Measurements from ENCODE around the gene ANK2. TPM values are rescaled to one million over a fixed set of nuclear protein-coding genes. Genes with fewer than 3 reads are reported as not detected.

Gene ANK2
- total RNA-seq, 1 experiment from 2014 or later: 5.5 TPM

DNA sequence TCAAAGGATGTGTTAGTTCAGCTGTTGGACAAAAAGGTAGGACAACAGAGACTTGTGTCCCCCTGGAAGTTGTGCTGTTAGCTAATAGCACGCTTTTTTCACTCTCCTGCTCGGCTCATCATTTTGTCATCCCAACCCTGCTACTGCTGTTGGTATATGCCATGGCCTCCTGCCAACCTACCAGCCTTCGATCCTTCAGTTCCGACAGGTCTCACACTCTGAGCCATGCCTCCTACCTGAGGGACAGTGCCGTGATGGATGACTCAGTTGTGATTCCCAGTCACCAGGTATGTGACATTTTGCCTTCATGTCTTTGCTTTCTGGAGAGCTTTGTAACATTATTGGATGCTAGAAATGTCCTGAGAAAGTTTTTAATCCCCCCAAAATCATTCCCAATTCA lies 268.1 kb downstream of the ANK2 start:
- Histone ChIP-seq H3K4me1 (ENCODE audit: control insufficient read depth, insufficient read depth, low read length) (no peaks in the 10 kb centered on the region), H3K4me3 (ENCODE audit: low read depth in 2 of 2, low read length in 2 of 2) (no peak overlapping the region), H3K27me3 (ENCODE audit: control insufficient read depth, insufficient read depth, low read length) (no peaks in the 10 kb centered on the region), H3K27ac (ENCODE audit: low read length) (no peak overlapping the region), H3K9me3 (ENCODE audit: control insufficient read depth, insufficient read depth, low read depth, low read length) (no peaks in the 10 kb centered on the region), H3K36me3 (ENCODE audit: control insufficient read depth, insufficient read depth, low read length) (no peaks in the 10 kb centered on the region)
- DNase-seq (ENCODE audit: low read depth, low spot score): no peak
- intact Hi-C loops (cut with micrococcal nuclease; ENCODE audit: unreplicated experiment) (no loop called here), in situ Hi-C loops (cut with HindIII; ENCODE audit: low pct_unique_long_range_greater_than_20kb, low sequenced_read_pairs) (no loop called here)
- no peak for ATAC-seq
- TF ChIP-seq, protein P1, sequence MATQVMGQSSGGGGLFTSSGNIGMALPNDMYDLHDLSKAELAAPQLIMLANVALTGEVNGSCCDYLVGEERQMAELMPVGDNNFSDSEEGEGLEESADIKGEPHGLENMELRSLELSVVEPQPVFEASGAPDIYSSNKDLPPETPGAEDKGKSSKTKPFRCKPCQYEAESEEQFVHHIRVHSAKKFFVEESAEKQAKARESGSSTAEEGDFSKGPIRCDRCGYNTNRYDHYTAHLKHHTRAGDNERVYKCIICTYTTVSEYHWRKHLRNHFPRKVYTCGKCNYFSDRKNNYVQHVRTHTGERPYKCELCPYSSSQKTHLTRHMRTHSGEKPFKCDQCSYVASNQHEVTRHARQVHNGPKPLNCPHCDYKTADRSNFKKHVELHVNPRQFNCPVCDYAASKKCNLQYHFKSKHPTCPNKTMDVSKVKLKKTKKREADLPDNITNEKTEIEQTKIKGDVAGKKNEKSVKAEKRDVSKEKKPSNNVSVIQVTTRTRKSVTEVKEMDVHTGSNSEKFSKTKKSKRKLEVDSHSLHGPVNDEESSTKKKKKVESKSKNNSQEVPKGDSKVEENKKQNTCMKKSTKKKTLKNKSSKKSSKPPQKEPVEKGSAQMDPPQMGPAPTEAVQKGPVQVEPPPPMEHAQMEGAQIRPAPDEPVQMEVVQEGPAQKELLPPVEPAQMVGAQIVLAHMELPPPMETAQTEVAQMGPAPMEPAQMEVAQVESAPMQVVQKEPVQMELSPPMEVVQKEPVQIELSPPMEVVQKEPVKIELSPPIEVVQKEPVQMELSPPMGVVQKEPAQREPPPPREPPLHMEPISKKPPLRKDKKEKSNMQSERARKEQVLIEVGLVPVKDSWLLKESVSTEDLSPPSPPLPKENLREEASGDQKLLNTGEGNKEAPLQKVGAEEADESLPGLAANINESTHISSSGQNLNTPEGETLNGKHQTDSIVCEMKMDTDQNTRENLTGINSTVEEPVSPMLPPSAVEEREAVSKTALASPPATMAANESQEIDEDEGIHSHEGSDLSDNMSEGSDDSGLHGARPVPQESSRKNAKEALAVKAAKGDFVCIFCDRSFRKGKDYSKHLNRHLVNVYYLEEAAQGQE (IDR thresholded peaks at IDR 0.05; ENCODE audit: insufficient read depth in 1 of 2, low read depth in 2 of 2, low read length in 1 of 2): no peak
- TF ChIP-seq, protein P2, sequence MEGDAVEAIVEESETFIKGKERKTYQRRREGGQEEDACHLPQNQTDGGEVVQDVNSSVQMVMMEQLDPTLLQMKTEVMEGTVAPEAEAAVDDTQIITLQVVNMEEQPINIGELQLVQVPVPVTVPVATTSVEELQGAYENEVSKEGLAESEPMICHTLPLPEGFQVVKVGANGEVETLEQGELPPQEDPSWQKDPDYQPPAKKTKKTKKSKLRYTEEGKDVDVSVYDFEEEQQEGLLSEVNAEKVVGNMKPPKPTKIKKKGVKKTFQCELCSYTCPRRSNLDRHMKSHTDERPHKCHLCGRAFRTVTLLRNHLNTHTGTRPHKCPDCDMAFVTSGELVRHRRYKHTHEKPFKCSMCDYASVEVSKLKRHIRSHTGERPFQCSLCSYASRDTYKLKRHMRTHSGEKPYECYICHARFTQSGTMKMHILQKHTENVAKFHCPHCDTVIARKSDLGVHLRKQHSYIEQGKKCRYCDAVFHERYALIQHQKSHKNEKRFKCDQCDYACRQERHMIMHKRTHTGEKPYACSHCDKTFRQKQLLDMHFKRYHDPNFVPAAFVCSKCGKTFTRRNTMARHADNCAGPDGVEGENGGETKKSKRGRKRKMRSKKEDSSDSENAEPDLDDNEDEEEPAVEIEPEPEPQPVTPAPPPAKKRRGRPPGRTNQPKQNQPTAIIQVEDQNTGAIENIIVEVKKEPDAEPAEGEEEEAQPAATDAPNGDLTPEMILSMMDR (IDR thresholded peaks at IDR 0.05): no peak
- TF ChIP-seq TCF7L2 (IDR thresholded peaks at IDR 0.05; ENCODE audit: low read depth, low read length) (no peak), POLR2AphosphoS5 (IDR thresholded peaks at IDR 0.05; ENCODE audit: low read depth, low read length) (no peak), SIN3A (IDR thresholded peaks at IDR 0.05; ENCODE audit: borderline replicate concordance, insufficient read depth, low read depth, low read length) (no peak)
- POLR2A ChIA-PET: no interaction called here
- no TSS peak for BruUV-seq (replicated peaks)
- CTCF ChIA-PET: no interaction called here

DNA sequence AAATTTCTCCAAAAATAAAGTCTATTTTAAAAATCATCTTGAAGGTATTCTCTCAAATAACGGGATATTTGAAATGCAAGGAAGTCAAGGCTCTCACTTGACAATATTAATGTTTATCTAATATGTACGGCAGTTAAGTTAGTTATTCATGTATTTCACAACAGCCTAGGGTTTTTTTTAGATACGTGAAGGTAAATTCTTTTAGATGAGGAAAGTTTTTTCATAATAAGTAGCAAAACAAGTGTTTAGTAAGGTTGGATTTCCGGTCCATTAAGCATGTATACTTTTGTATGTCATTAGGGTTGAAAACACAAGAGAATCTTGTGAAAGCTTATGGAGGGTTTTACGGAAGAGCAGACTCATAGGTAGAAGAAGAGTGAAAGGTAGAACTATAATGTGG lies 273.3 kb downstream of the ANK2 start:
- no peaks in the 10 kb centered on the region for H3K36me3 ChIP-seq (ENCODE audit: control insufficient read depth, insufficient read depth, low read length)
- DNase-seq (ENCODE audit: low read depth, low spot score): no peak
- intact Hi-C loops (cut with micrococcal nuclease; ENCODE audit: unreplicated experiment) (no loop called here), in situ Hi-C loops (cut with HindIII; ENCODE audit: low pct_unique_long_range_greater_than_20kb, low sequenced_read_pairs) (no loop called here)
- CTCF ChIA-PET: no interaction called here
- no peak overlapping the region for H3K4me3 ChIP-seq (ENCODE audit: low read depth in 2 of 2, low read length in 2 of 2)
- no peaks in the 10 kb centered on the region for H3K27me3 ChIP-seq (ENCODE audit: control insufficient read depth, insufficient read depth, low read length)
- no peak overlapping the region for H3K27ac ChIP-seq (ENCODE audit: low read length)
- H3K9me3 ChIP-seq (ENCODE audit: control insufficient read depth, insufficient read depth, low read depth, low read length): no peaks in the 10 kb centered on the region
- no peaks in the 10 kb centered on the region for H3K4me1 ChIP-seq (ENCODE audit: control insufficient read depth, insufficient read depth, low read length)
- no peak for ATAC-seq
- POLR2A ChIA-PET: no interaction called here
- no TSS peak for BruUV-seq (replicated peaks)
- no peak for TF ChIP-seq POLR2AphosphoS5 (IDR thresholded peaks at IDR 0.05; ENCODE audit: low read depth, low read length)

DNA sequence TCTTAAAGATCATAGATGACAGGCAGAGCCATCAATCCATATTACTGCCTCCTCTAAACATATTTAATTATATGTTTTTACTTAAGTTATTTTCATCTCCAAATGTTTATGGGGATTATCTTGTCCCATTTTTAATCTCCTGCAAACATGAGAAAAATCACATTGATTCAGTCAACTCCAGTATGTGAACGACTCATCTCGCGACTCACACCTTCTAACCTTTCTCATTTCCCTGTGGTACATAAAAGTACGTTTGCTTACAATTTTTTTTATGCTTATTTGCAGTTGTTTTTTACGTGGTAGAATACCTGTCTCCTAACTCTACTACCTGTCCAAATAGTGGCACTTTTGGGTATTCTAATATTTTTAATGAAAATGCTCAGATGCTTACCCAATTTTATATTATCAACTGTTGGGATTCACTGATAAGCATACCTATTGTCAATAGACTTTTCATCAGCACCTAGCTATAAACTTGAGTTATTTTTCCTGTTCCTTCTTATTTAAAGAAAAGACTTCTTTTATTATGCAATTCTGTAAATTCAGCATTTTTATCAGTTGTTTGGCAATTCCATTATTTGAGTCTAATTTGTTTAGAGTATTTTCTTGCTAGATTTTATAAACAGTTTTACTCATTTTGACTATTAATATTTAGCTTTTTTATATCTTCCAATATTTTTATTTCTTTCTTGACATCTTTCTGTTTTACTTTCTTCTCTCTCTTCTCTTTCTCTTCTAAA lies 276.6 kb downstream of the ANK2 start:
- CTCF ChIA-PET: no interaction called here
- intact Hi-C loops (cut with micrococcal nuclease; ENCODE audit: unreplicated experiment) (no loop called here), in situ Hi-C loops (cut with HindIII; ENCODE audit: low pct_unique_long_range_greater_than_20kb, low sequenced_read_pairs) (no loop called here)
- DNase-seq (ENCODE audit: low read depth, low spot score) (no peak), ATAC-seq (no peak)
- Histone ChIP-seq H3K27ac (ENCODE audit: low read length) (no peak overlapping the region), H3K9me3 (ENCODE audit: control insufficient read depth, insufficient read depth, low read depth, low read length) (no peaks in the 10 kb centered on the region), H3K4me1 (ENCODE audit: control insufficient read depth, insufficient read depth, low read length) (no peaks in the 10 kb centered on the region), H3K4me3 (ENCODE audit: low read depth in 2 of 2, low read length in 2 of 2) (no peak overlapping the region), H3K36me3 (ENCODE audit: control insufficient read depth, insufficient read depth, low read length) (no peaks in the 10 kb centered on the region), H3K27me3 (ENCODE audit: control insufficient read depth, insufficient read depth, low read length) (no peaks in the 10 kb centered on the region)
- TF ChIP-seq SIN3A (IDR thresholded peaks at IDR 0.05; ENCODE audit: borderline replicate concordance, insufficient read depth, low read depth, low read length) (no peak), TCF7L2 (IDR thresholded peaks at IDR 0.05; ENCODE audit: low read depth, low read length) (no peak), POLR2AphosphoS5 (IDR thresholded peaks at IDR 0.05; ENCODE audit: low read depth, low read length) (no peak)
- TF ChIP-seq, protein P2 (IDR thresholded peaks at IDR 0.05): no peak
- TF ChIP-seq, protein P1 (IDR thresholded peaks at IDR 0.05; ENCODE audit: insufficient read depth in 1 of 2, low read depth in 2 of 2, low read length in 1 of 2): no peak
- POLR2A ChIA-PET: no interaction called here
- no TSS peak for BruUV-seq (replicated peaks)

Measured in Panc1 (cell line).